GM12878 (cell line): ENCODE data around the gene FBXL19. TPM values are rescaled to one million over a fixed set of nuclear protein-coding genes. Genes with fewer than 3 reads are reported as not detected.

Experiments
- ATAC-seq: fragments of 200-7000 bp; cut with Tn5 transposase; 3 replicates; pipeline ENCODE4 v1.9.1; 2020; ENCODE audit warnings: mild to moderate bottlenecking, moderate library complexity
- BruUV-seq: library from RNA; stranded (reverse); fragments of 400-500 nt; replicated peaks from 2 replicates; lab custom pipeline; 2021; lab: Mats Ljungman, UMichigan
- CTCF ChIA-PET: fragments of 300-600 bp; sonication (Branson Sonifier 250); formaldehyde crosslinking; extraction: SDS; loops from one replicate; lab custom pipeline; 2021; ENCODE audit warnings: inconsistent platforms; lab: Yijun Ruan, JAX
- POLR2A ChIA-PET: fragments of 350-600 bp; formaldehyde crosslinking; extraction: SDS; loops from one replicate; lab custom pipeline; 2021; ENCODE audit warnings: inconsistent platforms; lab: Charles Lee
- RAD21 ChIA-PET: fragments of 300-600 bp; sonication (Branson Sonifier 250); formaldehyde crosslinking; loops from one replicate; lab custom pipeline; 2023; ENCODE audit warnings: antibody characterized with exemption; ENCODE audit not compliant: unreplicated experiment; lab: Charles Lee
- SMC1A ChIA-PET: fragments of 300-600 bp; sonication (Branson Sonifier 250); formaldehyde crosslinking; loops from one replicate; lab custom pipeline; 2023; ENCODE audit not compliant: unreplicated experiment, uncharacterized antibody; lab: Charles Lee
- DNase-seq: peaks from one replicate; pipeline ENCODE4 v3.0.0-alpha.2; 2011; ENCODE audit warnings: low read depth, low spot score
- FAIRE-seq: peaks from 3 replicates; lab custom pipeline; 2011; peaks lifted over from hg19 to GRCh38; lab: Jason Lieb, UNC
- H2AFZ ChIP-seq: 2 replicates; pipeline ENCODE4 v1.6.0; 2011; ENCODE audit warnings: low read depth, low read length, control low read depth; ENCODE audit not compliant: control insufficient read depth
- H3K27ac ChIP-seq: 2 replicates; pipeline ENCODE4 v1.5.1; 2011; ENCODE audit warnings: control low read depth; ENCODE audit not compliant: control insufficient read depth, insufficient read depth
- H3K27me3 ChIP-seq, 2 experiments: replicated peaks in 1 of 2; 2 replicates each; pipeline versions ENCODE4 v1.6.0 to v1.6.1; 2011; ENCODE audit warnings: low read length in 1 of 2; ENCODE audit not compliant: control insufficient read depth in 2 of 2, insufficient read depth in 2 of 2
- H3K36me3 ChIP-seq, 2 experiments: 2 replicates each; pipeline ENCODE4 v1.5.1; 2011; ENCODE audit warnings: low read length in 1 of 2; ENCODE audit not compliant: control insufficient read depth in 2 of 2, insufficient read depth in 2 of 2
- H3K4me1 ChIP-seq: 2 replicates; pipeline ENCODE4 v1.6.1; 2011; ENCODE audit warnings: mild to moderate bottlenecking, low read length, moderate library complexity, mixed read lengths; ENCODE audit not compliant: control insufficient read depth, insufficient read depth
- H3K4me2 ChIP-seq: 2 replicates; pipeline ENCODE4 v1.6.0; 2011; ENCODE audit warnings: control low read depth; ENCODE audit not compliant: control insufficient read depth, insufficient read depth
- H3K4me3 ChIP-seq: fragments of 200-600 bp; sonication (generic); 2 replicates; pipeline ENCODE4 v1.5.1; 2016
- H3K79me2 ChIP-seq: 2 replicates; pipeline ENCODE4 v1.6.0; 2011; ENCODE audit warnings: low read length; ENCODE audit not compliant: control insufficient read depth, insufficient read depth
- H3K9ac ChIP-seq: 2 replicates; pipeline ENCODE4 v1.8.0; 2011; ENCODE audit warnings: low read length, control low read depth, mixed read lengths; ENCODE audit not compliant: control insufficient read depth, insufficient read depth
- H3K9me3 ChIP-seq: replicated peaks from 3 replicates; pipeline ENCODE4 v1.5.1; 2011; ENCODE audit warnings: mild to moderate bottlenecking, low read length; ENCODE audit not compliant: control insufficient read depth, insufficient read depth
- H4K20me1 ChIP-seq: 2 replicates; pipeline ENCODE4 v1.6.0; 2011; ENCODE audit not compliant: control insufficient read depth, insufficient read depth
- CBFB ChIP-seq: IDR thresholded peaks from 2 replicates; pipeline ENCODE4 v1.6.1; 2016; ENCODE audit warnings: antibody characterized with exemption, low read depth
- DPF2 ChIP-seq: fragments of 450-650 bp; IDR thresholded peaks from 2 replicates; pipeline ENCODE4 v1.6.1; 2017; ENCODE audit warnings: mild to moderate bottlenecking
- EP300 ChIP-seq, 2 experiments: fragments of 150-350 bp in 1 of 2; IDR thresholded peaks; 2 replicates each; pipeline ENCODE4 v1.6.1; 2011 to 2012; ENCODE audit warnings: low read depth in 2 of 2, low read length in 2 of 2, borderline replicate concordance in 1 of 2, improper control_type of control experiment in 1 of 2, inconsistent platforms in 1 of 2; ENCODE audit not compliant: control insufficient read depth in 1 of 2
- IKZF1 ChIP-seq: fragments of 450-650 bp; conservative IDR thresholded peaks from 2 replicates; pipeline ENCODE4 v1.6.1; 2017; ENCODE audit warnings: antibody characterized with exemption, mild to moderate bottlenecking
- IKZF2 ChIP-seq, 2 experiments: fragments of 450-650 bp; IDR thresholded peaks; 2 replicates each; pipeline ENCODE4 v1.6.1; 2017; ENCODE audit warnings: mild to moderate bottlenecking in 2 of 2, moderate library complexity in 2 of 2
- LARP7 ChIP-seq: fragments of 450-650 bp; IDR thresholded peaks from 2 replicates; pipeline ENCODE4 v1.6.1; 2017; ENCODE audit warnings: mild to moderate bottlenecking
- MTA2 ChIP-seq: fragments of 450-650 bp; IDR thresholded peaks from 2 replicates; pipeline ENCODE4 v1.6.1; 2016; ENCODE audit warnings: low read depth, mild to moderate bottlenecking, moderate library complexity
- PKNOX1 ChIP-seq: fragments of 450-650 bp; IDR thresholded peaks from 2 replicates; pipeline ENCODE4 v1.6.1; 2016; ENCODE audit warnings: mild to moderate bottlenecking
- RAD51 ChIP-seq: fragments of 450-650 bp; IDR thresholded peaks from 2 replicates; pipeline ENCODE4 v1.6.1; 2016; ENCODE audit warnings: moderate library complexity, mild to moderate bottlenecking, inconsistent platforms
- RB1 ChIP-seq: fragments of 450-650 bp; formaldehyde crosslinking; IDR thresholded peaks from 2 replicates; pipeline ENCODE4 v1.6.1; 2017; ENCODE audit warnings: mild to moderate bottlenecking, borderline replicate concordance
- RELA ChIP-seq: fragments of 450-650 bp; IDR thresholded peaks from 2 replicates; pipeline ENCODE4 v1.8.0; 2014; ENCODE audit warnings: borderline replicate concordance; ENCODE audit not compliant: partially characterized antibody
- RELB ChIP-seq: fragments of 450-650 bp; IDR thresholded peaks from 2 replicates; pipeline ENCODE4 v1.6.1; 2017; ENCODE audit warnings: low read depth, mild to moderate bottlenecking, moderate library complexity
- SPI1 ChIP-seq: IDR thresholded peaks from 2 replicates; pipeline ENCODE4 v1.6.1; 2011; ENCODE audit warnings: low read depth, mild to moderate bottlenecking, low read length, moderate library complexity, borderline replicate concordance; ENCODE audit not compliant: insufficient read depth
- TAF1 ChIP-seq: IDR thresholded peaks from 2 replicates; pipeline ENCODE4 v1.6.1; 2011; ENCODE audit warnings: mild to moderate bottlenecking, low read depth, low read length, borderline replicate concordance
- USF2 ChIP-seq: IDR thresholded peaks from 2 replicates; pipeline ENCODE4 v1.6.1; 2011; ENCODE audit warnings: low read depth, low read length, improper control_type of control experiment, borderline replicate concordance
- ZNF274 ChIP-seq: IDR thresholded peaks from one replicate; pipeline ENCODE4 v1.8.0; 2011; ENCODE audit not compliant: insufficient read length, insufficient read depth
- WGBS: methylation state at CpG from one replicate; pipeline ENCODE4 v1.1.6; 2016; ENCODE audit warnings: low lambda C conversion rate; ENCODE audit not compliant: insufficient replicate concordance, insufficient coverage; ENCODE audit errors: missing lambda C conversion rate; 5-methylcytosine and 5-hydroxymethylcytosine counted together
- in situ Hi-C: fragments of 300-500 bp; cut with MboI; formaldehyde crosslinking; loops from 9 replicates; pipeline ENCODE4 v1.14.3; 2018; ENCODE audit warnings: mixed read lengths
- intact Hi-C: fragments of 100-400 bp; cut with micrococcal nuclease; formaldehyde crosslinking; loops from one replicate; pipeline ENCODE4 v1.14.2; 2022; ENCODE audit not compliant: unreplicated experiment
- polyA plus RNA-seq, 11 experiments: library from polyadenylated mRNA; depleted of rRNA in 4 of 11; unstranded in 6 of 11; stranded (reverse) in 5 of 11; fragments of >200 nt; fragmentation: Nextera tagmentation in 4 of 11; fragmentation: Illumina TruSeq in 1 of 11; extraction: Ambion mirVana in 4 of 11; extraction: Trizol in 1 of 11; gene quantifications; 1 replicate in 1 of 11; 2 replicates in 10 of 11; pipeline versions ENCODE4 v1.2.1 to v1.2.3, GENCODE V29; 2011 to 2016; ENCODE audit warnings: inconsistent platforms in 2 of 11, missing spikeins in 2 of 11, low read depth in 1 of 11
- total RNA-seq, 4 experiments: library from RNA; depleted of rRNA in 3 of 4; stranded (reverse); fragments of >200 nt in 3 of 4; fragmentation: Illumina TruSeq in 1 of 4; extraction: Trizol in 1 of 4; gene quantifications; 2 replicates each; pipeline versions ENCODE4 v1.2.1 to v1.2.3, GENCODE V29; 2013 to 2021

The FBXL19 gene
- total and polyA plus RNA-seq, 10 of the 15 experiments (the other 5 are each of a cell fraction or from before 2014, with no cell fraction given): 0.02 to 32.1 (median 6.8) TPM; not detected in 1

GRCh38 chr16:30948667-30949649 is 25.6 kb downstream of the FBXL19 start, which contains the start of gene ORAI3:
Gene ORAI3 (plus strand): TSS chr16:30949068. CDS start chr16:30949290, 222 bp downstream.
- H3K4me1 ChIP-seq: peaks cover 13% of the 10 kb centered on the region
- H2AFZ ChIP-seq: peak within 1 kb of the TSS; percentile 54
- intact Hi-C loops: no loop called here
- no peaks in the 10 kb centered on the region for H4K20me1 ChIP-seq
- ChIA-PET SMC1A (interaction anchor here (0.5 to 1.7 kb wide), 2 partner anchors 8 to 103 kb away, joined by 3 to 5 read pairs; no protein-coding TSS in a partner anchor), RAD21 (interaction anchor here (0.6 to 0.7 kb wide), 2 partner anchors 168 to 255 kb away, joined by 3 read pairs; partner anchors contain the start of gene KAT8), POLR2A (interaction anchor here (0.6 to 1.2 kb wide), 6 partner anchors 46 to 1175 kb away, joined by 3 to 7 read pairs (median 4); partner anchors contain the start of gene ZNF267), CTCF (interaction anchor here (0.6 to 2.0 kb wide), 6 partner anchors 8 to 496 kb away, joined by 3 to 14 read pairs (median 4); partner anchors contain the start of gene BCL7C)
- DNase-seq: no peak
- peak within 1 kb of the TSS; percentile 99 for H3K4me3 ChIP-seq
- FAIRE-seq: no peak
- ATAC-seq: peak; percentile 88
- H3K4me2 ChIP-seq: peak within 1 kb of the TSS; percentile 77
- peak within 1 kb of the TSS; percentile 82 for H3K27ac ChIP-seq
- H3K9ac ChIP-seq: peak within 1 kb of the TSS; percentile 82
- no peaks in the 10 kb centered on the region for H3K27me3 ChIP-seq
- no TSS peak for BruUV-seq
- H3K79me2 ChIP-seq: peaks cover 19% of the 10 kb centered on the region
- WGBS: 1% methylated on average over 40 of the region's 70 CpGs
- in situ Hi-C loops: no loop called here
- no peaks in the 10 kb centered on the region for H3K9me3 ChIP-seq
- 0 out of 4 replicates have a peak, but pooled peaks cover 1 to 8% of the 10 kb centered on the region in 2 experiments for H3K36me3 ChIP-seq
- peak; percentile 92 for TF ChIP-seq DPF2
- peak; percentile 20; the same call in 1 of the 2 replicates for TF ChIP-seq MTA2
- peak; percentile 85 for TF ChIP-seq LARP7
- TF ChIP-seq RAD51: peak; percentile 67
- peak; percentile 46; the same call in 1 of the 2 replicates for TF ChIP-seq RELB
- no peak for TF ChIP-seq ZNF274
- TF ChIP-seq RB1: peak; percentile 69; the same call in 1 of the 2 replicates
- TF ChIP-seq SPI1: peak; percentile 98
- peak; percentile 93 for TF ChIP-seq IKZF1
- TF ChIP-seq EP300 (IDR thresholded peaks at IDR 0.05; ENCODE audit: borderline replicate concordance in 1 of 2, control insufficient read depth in 1 of 2, low read depth in 2 of 2, low read length in 2 of 2): 0 out of 4 replicates have a peak, but pooled peaks of 1 of the 2 experiments have one; percentile 24
- no peak for TF ChIP-seq PKNOX1
- TF ChIP-seq RELA: peak; percentile 7
- TF ChIP-seq TAF1: peak; percentile 48; the same call in 1 of the 2 replicates
- TF ChIP-seq USF2: peak; percentile 33
- TF ChIP-seq IKZF2 (IDR thresholded peaks at IDR 0.05): peak; percentile 59 to 67
- TF ChIP-seq CBFB: peak; percentile 81
